ENCODE results near the gene C2orf49.

DNA sequence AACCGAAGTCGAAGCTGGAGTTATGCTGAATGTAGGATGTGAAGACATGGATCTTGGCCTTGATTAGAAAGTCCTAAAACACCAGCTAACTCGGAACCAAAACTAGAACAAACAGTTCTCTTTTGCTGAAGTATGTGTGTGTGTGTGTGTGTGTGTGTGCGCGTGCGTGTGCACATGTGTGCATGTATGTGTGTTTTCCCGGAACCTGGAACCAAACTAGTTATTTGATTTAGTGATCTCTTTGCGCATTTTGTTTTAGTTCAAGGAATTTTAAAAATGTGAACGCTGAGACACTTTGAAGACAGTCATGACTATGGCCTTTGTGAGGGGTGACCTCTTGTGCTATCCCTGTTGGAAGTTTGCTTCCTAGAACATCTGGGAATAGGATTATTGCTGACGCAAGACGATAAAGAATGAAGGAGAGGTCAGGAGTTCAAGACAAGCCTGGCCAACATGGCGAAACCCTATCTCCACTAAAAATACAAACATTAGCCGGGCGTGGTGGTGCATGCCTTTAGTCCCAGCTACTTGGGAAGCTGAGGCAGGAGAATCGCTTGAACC is 37.7 kb downstream of the C2orf49 start:
- TF ChIP-seq GATA2 (IDR thresholded peaks at IDR 0.05; ENCODE audit: low read depth, low read length) = no peak
- no peak for TF ChIP-seq GATA3 (IDR thresholded peaks at IDR 0.05; ENCODE audit: low read depth, low read length)

Measured in SH-SY5Y (cell line).